Adipose tissue (tissue), 3 donors: Measurements from ENCODE around the gene ESYT3. TPM values are rescaled to one million over a fixed set of nuclear protein-coding genes. Genes with fewer than 3 reads are reported as not detected.
"Not testable (repeated sequence)": the region's sequence is repeated elsewhere in the genome, so short reads cannot be mapped to it uniquely, and the experiment has no call there.

Experiments used
- H3K27ac ChIP-seq: one replicate; pipeline ENCODE4 v1.5.1; 2013; ENCODE audit warnings: low read depth, low read length
- WGBS, 3 donors: extraction: QIAGEN DNeasy Blood & Tissue Kit; methylation state at CpG; one replicate each; pipeline ENCODE4 v1.1.7; 2013; 5-methylcytosine and 5-hydroxymethylcytosine counted together
- polyA plus RNA-seq, 3 donors: library from polyadenylated mRNA; stranded (reverse); fragments of 200-250 nt; gene quantifications; one replicate each; pipeline ENCODE4 v1.2.3, GENCODE V29; 2013
- donor health status: healthy with polysubstance abuse.
- donor health status: Bipolar disorder and iron deficiency.
- donor health status: healthy.

ESYT3 gene
- polyA plus RNA-seq, 3 donors, result 0.22 to 1.2 TPM; not detected in 1

DNA sequence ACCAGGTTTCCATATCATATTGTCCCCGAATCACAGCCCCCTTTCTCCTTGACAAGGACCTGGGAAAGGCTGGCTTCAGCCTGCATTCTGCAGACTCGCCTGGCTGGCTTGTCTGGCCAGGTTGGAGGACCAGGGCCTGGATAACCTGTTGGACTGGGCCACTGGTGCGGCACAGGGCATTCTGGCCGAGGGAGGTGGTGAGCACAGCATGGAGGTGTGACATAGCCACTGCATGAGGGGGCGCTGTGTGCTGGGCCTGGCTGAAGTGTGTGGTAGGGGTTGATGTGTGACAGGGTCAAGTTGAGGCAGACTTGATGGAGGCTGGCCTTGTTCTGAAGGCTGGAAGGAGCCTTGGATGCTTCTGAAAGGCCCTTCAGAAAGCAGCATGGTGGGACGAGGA lies 2.9 kb downstream of the ESYT3 start:
- H3K27ac ChIP-seq, result no peak overlapping the region
- 94 to 97% (median 96%) methylated on average over 6 of the region's 6 CpGs for WGBS, 3 donors

DNA sequence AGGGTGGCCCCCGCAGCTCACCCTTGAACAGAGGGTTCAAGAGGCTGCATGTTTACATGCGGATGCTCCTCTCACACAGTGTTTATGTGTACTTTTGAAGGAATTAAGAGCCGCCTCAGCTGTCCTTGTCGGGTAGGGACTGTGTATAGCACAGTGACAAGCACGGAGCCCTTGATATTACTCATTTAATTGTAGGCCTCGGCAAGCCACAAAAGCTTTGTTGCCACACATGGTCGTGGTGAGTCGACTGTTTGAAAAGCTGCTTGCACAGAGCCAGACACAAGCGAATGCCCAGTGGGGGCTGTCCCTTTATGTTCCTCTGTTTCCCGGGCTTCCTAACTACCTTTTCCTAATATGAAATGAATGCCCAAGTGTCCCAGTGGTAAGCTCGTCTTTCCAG lies 4.5 kb downstream of the ESYT3 start:
- 77 to 84% (median 78%) methylated on average over 11 of the region's 11 CpGs for WGBS, 3 donors
- no peak overlapping the region for H3K27ac ChIP-seq

DNA sequence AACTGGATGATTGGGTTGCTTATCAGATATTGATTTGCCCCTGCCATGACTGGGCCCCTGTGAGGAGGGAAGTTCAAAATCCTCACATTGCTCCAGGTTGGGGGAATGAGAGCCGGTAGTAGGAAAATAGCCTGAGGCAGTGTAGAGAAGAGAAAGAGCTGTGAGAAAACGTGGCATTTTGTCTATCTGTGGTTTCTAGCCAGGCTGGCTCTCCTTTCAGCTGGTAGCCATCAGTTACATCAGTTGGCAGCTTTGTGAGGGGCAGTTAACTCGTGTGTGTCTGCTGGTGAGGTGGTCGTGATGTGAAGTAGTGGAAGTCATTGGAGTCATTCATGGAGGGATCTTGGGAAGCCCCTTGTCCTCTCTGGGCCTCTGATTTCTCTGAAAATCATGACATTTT lies 5.2 kb downstream of the ESYT3 start:
- no peak overlapping the region for H3K27ac ChIP-seq

DNA sequence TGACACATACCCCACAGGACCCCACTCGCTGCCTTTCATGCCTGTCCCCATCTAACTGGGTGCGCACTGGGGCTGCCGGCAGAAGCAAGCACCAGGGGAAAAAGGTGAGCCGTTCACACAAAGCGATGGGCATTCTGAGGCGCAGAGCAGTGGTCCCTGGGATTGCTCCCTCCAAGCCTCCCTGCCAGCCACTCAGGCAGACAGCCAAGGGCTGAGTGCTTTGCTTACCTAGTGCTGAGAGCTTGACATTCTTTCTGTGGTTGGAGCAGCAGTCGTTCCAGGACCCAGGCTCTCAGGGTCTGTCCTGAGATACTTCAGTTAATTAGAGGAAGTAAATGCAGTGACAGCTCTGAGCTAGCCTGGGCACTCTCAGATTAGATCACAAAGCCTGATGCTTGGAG lies 5.7 kb downstream of the ESYT3 start:
- no peak overlapping the region for H3K27ac ChIP-seq
- 80 to 82% (median 82%) methylated on average over 7 of the region's 7 CpGs for WGBS, 3 donors

More for the DNA sequence above, 5.2 kb downstream of the ESYT3 start:
- WGBS, 3 donors, result 58 to 76% (median 64%) methylated on average over 4 of the region's 4 CpGs

DNA sequence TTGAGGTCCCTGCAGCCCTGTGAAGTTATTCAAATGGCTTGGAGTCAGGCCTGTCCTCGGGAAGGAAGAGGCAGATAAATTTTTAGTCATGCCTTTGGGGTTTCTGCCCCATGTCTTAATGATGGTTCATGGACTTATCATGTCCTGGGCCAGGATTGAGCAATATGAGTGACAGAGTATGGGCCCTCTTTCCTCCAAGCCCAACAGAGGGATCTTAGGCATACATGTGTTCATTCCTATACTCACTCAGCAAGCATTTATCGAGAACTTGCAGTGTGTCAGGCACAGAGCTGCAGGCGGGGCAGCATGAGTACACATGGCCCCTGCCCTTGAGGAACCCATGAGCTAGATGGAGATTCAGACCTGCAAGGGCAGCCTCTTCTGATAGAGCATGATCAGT lies 6.2 kb downstream of the ESYT3 start:
- H3K27ac ChIP-seq, result no peak overlapping the region
- 81 to 88% (median 84%) methylated on average over 3 of the region's 3 CpGs for WGBS, 3 donors

DNA sequence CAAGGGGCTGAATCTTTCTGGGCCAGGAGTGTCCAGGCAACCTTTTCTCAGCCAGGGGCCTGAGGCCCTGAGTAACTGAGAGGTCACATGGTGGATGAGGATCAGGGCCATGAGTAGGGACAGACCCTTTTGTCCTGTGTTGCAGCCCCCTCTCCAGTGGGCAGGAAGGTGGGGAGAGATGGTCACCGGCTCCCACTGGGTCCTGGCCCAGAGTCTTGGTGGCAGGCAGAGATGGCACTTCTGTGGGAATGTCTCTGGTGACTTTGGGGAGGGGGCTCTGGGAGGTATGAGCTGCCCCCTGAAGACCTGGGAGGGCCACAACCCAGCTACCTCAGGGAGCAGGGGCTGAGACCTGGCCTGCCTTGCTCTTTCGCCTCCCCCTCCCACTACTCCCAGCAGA lies 6.8 kb downstream of the ESYT3 start:
- WGBS, 3 donors, result 94 to 95% (median 95%) methylated on average over 1 to 2 of the region's 2 CpGs
- H3K27ac ChIP-seq, result no peak overlapping the region

DNA sequence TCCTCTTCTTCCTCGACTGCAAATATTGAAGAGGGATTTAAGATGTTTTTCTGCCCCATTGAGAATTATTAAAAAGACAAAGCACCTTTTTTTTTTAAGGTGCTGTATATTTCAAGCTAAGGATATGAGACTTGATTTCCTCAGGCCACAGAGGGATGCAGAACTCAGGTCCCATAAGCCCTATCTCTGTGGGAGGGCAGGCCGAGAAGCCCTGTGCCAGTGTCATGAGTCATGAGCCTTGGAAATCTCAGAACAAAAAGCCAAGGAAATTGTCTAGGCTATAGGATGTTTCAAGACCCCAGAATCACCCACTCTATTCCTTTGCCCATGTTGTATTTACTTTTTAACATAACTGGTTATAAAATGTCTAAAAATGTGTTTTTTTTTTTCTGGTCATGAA lies 7.3 kb downstream of the ESYT3 start:
- no peak overlapping the region for H3K27ac ChIP-seq
- WGBS, 3 donors, result 62 to 80% (median 66%) methylated on average over 2 of the region's 2 CpGs

DNA sequence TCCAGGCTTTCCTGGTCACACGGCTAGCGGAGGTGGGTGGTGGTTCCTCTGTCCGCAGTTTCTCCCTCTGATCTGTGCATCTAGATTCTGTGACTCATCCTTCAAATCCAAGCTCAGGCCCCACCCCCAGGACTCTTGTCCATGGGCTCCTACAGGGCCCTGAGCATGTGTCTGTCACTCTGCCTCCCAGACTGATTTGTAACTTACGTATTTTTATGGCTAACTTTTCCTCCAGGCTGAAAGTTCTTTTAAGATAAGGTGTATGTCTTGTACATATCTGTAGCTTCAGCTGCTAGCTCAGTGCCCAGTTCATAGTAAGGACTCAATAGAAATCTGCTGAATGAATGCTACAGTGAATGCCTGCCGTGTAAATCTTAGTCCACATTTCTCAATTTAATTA lies 8.0 kb downstream of the ESYT3 start:
- no peak overlapping the region for H3K27ac ChIP-seq
- 77 to 88% (median 86%) methylated on average over 5 of the region's 5 CpGs for WGBS, 3 donors

DNA sequence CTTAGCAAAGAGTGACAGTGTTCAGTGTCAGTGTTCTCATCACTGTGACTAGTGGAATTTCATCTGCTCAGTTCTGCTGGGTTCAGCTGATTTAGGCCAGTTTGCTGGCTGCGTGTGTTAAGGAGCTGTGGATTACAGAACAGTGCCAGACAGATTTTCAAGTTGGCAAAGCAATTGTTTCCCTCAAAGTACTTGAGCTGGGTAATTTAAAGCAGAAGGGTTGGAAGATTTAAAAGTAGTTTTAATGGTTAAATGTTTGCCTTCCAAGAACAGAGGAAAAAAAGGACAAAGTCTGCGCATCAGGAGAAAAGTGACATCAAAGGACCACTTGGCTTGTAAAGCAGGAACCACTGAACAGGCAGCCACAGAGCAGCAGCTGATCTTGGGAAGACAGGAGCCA lies 8.7 kb downstream of the ESYT3 start:
- H3K27ac ChIP-seq, result no peak overlapping the region
- 71 to 89% (median 87%) methylated on average over 2 of the region's 2 CpGs for WGBS, 3 donors

DNA sequence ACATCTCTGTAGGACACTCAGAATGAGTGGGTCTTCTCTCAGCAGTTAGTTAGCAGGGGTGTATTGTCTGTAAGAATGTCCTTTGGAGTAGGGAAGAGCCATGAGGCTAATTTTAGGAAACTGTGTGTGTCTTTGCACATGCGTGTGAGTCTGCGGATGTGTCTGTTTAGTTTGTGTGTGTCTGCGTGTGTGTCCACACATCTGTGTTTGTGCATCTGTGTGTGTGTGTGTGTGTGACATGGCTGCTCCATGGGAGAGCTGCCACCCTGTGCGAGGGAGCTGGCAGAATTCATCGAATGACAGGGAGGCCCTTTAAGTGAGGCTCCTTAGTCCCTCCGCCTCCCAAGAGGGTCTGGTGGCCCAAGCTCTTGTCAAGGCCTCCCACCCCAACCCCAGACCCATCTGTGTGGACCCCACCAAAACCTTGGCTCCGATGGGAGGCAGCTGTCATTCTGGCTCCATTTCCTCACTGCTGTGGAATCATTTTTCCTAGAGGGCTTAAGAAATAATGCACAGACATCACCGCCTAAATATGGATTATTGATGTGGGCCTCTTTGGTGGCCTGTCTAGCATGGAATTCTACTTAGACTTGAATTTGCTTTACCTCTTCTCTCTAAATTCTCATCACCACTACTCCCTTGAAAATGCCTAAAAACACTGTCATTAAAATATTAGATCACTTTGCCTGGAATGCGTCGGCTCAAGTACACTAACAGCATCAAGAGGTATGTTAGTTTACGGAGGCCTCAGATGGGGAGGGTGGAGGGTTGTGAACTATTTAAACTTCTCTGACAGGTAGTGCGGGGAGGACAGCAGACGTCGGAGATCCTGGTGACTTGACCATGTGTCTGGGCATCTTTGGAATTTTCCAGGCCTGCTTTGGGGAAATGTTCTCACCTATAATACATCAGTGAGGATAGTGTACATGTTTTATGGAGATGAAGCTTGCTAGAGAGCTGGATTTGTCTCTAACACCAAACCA lies 9.4 kb downstream of the ESYT3 start:
- no peak overlapping the region for H3K27ac ChIP-seq
- whole genome bisulfite sequencing, 3 donors, result 90 to 94% (median 92%) methylated on average over 14 of the region's 14 CpGs

DNA sequence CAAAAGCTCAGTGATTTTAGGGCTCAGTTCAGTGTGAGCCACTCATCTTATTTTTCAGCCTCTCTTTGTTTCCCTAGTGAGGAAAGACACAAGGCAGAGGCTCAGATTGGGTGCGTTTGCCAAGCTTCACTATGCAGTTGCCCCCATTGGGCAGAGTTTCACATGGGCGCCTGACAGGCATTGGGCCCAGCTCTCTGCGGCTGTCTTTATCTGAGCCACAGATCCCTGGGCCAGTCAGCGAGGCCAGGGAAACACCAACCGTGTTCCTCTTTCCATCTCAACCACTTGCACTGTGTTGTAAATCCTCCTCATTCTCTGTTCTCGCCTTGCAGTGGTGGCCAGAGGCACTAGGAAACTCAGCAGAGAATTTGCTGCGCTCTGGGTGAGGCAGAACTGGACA lies 10.8 kb downstream of the ESYT3 start:
- WGBS, 3 donors, result 84 to 92% (median 85%) methylated on average over 7 of the region's 7 CpGs
- H3K27ac ChIP-seq, result no peak overlapping the region

DNA sequence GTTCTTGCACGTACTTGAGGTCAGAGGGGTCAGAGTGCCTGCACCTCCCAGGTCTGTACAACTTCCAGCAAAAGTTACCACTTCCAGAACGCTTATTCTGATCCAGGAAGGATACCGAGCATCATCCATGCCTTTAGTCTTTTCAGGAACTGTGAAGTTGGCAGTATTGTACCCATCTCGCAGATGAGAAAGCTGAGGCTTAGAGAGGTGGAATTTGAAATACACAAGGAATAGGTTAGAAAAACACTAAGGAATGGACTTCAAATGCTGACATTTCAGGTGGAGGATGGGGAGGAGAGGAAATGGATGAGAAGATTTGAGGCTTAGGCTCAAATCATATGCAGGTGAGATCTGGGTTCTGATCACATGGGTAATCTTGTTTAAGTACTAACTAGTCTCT lies 11.2 kb downstream of the ESYT3 start:
- 90 to 93% (median 93%) methylated on average over 4 of the region's 4 CpGs for WGBS, 3 donors
- no peak overlapping the region for H3K27ac ChIP-seq

DNA sequence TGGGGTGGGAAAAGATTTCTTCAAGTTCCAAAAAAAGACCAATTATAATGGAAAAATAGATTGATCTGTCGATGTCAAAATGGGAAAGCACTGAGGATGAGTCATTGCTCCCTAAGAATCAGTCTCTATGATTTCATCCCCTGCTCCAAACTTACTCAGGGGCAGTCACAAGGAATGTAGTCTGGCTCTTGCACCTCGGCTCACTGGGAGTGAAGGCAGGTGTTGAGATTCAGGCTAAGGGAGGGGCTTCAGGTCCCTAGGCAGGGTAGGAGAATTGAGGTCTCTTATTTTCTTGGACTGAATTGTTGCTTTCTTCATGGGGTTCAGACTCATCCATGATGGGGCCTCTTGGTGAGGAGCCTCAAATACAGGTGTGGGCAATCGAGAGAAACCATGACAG lies 14.2 kb downstream of the ESYT3 start:
- 70 to 96% (median 85%) methylated on average over 3 of the region's 3 CpGs for WGBS, 3 donors
- H3K27ac ChIP-seq, result no peak overlapping the region

DNA sequence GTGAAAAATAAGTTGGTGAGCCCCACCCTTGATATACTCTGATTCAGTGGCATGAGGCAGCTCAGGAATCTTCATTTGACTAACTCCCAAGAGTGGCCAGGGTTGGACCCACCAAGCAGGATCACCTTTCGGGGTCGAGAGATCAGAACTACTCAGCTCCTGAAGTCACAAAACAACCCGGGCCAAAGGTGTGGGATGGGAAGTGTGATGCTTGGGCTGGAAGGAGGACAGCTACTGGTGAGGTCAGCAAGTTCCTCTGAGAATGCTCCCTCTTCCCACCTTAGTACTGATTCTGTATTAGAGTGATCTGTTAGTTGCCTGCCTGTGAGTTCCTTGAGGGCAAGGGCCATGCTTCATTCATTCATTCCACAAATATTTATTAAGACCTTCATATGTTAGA lies 15.1 kb downstream of the ESYT3 start:
- WGBS, 3 donors, result 84 to 96% (median 86%) methylated on average over 3 of the region's 3 CpGs
- no peak overlapping the region for H3K27ac ChIP-seq

DNA sequence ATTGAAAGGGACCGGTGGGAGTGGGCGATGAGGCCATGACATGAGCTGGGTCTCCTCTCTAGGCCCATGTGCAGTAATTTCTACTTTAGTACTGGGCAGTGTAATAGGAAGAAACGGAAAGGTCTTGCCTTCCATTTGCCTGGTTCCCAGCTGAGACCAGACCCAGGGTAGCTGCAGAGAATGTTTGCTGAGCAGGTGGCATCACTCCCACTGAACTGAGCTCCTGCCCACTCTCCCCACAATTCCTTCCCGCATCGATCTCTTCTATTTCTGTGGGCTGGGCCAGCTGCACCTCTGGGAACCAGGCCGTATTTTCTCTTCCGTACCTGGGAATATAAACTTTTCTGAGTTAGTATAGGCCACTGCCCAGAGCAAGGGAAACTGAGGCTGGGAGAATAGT lies 15.8 kb downstream of the ESYT3 start:
- no peak overlapping the region for H3K27ac ChIP-seq
- WGBS, 3 donors, result 62 to 95% (median 93%) methylated on average over 7 of the region's 7 CpGs

DNA sequence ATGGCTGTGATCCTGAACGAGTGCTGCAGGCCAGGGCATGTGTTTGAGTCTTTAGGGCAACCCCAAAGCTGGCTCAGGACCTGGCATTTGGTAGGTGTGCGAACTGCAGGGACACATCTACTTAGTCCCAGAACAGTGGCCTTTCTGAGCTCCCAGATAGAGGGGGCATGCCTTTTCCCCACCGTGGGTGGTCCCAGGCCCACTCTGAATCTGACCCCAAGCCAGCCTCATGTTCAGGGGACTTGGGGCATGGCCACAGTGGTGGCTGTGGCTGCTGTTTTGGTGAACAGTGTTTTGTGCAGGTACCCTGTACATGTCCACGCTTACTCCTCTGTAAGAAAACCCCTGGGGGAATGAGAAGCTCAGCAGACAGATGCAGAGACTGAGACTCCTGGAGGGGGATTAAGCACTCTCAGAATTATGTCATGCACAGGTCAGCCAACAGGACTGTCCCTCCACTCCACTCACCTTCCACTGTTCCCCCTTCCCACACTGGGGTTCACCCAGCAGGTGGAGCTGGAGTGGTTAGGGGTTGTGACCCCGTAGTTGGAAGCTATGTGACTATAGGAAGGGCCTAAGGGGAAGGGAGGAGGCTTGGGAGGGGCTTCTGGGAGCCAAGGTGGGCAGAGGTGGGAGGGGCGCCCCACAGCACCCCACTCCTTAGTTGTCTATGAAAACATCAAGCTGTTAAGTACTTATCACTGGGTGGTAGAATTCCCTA lies 16.4 kb downstream of the ESYT3 start:
- H3K27ac ChIP-seq, result no peak overlapping the region
- 85 to 90% (median 85%) methylated on average over 6 of the region's 6 CpGs for WGBS, 3 donors

DNA sequence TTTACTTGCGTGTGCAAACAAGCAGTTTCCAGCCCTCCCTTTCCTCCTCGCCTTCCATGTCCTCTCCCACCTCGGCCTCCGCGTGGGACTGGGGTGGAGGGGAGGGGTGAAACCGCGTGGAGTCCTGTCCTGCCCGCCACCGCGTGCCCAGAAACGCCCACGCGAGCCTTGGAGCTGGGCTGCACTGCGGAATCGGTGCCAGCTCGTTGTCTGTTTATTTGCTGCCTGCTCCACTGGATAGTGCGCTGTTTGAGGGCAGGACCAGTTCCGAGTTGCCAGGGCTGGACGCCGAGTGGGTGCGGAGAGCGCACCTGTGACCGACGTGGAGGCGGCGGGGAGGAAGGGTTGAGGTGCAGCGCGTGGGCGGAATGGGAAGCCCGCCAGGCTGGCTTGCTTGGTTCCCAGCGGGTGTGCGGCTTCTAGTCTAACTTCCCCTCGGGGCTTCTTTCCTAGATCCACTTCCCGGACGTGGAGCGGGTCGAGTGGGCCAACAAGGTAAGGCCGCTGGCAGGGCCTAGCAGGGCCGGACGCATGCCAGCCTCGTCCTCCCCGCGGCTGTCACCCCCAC lies 17.3 kb downstream of the ESYT3 start:
- 84 to 90% (median 86%) methylated on average over 39 to 43 of the region's 43 CpGs for WGBS, 3 donors
- no peak overlapping the region for H3K27ac ChIP-seq

DNA sequence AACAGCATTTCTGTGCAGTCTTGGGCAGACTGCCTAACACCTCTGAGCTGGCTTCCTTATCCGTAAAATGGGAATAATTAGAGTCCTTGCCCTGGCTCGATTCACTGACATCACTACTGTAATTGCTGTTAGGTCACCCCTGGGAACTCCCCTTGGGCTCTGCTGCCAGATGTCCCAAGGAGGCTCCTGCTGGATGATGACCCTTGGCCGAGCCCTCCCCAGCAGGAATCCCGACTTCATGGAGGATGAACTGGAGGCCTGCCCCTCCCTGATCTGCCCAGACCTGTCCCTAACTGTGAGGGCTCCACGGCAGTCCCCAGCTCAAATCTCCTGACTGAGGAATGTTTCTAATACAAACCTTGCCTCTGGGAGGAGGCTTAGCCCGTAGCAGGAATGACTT lies 18.0 kb downstream of the ESYT3 start:
- WGBS, 3 donors, result 59 to 66% (median 61%) methylated on average over 6 of the region's 6 CpGs

DNA sequence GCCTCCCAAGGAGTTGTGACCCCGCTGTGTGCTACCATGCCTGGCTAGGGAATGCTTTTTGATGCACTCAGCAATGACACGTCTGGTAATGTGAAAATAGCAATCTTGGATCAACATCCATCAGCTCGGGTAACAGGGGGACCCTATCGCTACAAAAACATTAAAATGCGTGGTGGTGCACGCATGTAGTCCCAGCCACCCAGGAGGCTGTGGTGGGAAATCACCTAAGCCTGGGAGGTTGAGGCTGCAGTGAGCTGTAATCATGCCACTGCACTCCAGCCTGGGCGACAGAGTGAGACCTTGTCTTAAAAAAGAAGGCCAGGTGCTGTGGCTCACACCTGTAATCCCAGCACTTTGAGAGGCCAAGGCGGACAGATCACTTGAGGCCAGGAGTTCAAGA lies 19.5 kb downstream of the ESYT3 start:
- 89 to 95% (median 91%) methylated on average over 8 of the region's 8 CpGs for WGBS, 3 donors
- not testable (repeated sequence) for H3K27ac ChIP-seq

More for the DNA sequence above, 18.0 kb downstream of the ESYT3 start:
- H3K27ac ChIP-seq, result no peak overlapping the region
